HL-60 (cell line): ENCODE measurements around the gene KLHL25.

Experiments used
- GABPA ChIP-seq: IDR thresholded peaks from 2 replicates; pipeline ENCODE4 v1.6.1; 2012; ENCODE audit warnings: low read depth
- POLR2AphosphoS5 ChIP-seq: IDR thresholded peaks from 2 replicates; pipeline ENCODE4 v1.6.1; 2012; ENCODE audit warnings: low read depth
- SPI1 ChIP-seq: IDR thresholded peaks from 2 replicates; pipeline ENCODE4 v1.6.1; 2012; ENCODE audit warnings: low read depth, mild to moderate bottlenecking, borderline replicate concordance
- TF ChIP-seq, protein P1 (sequence below): IDR thresholded peaks from one replicate; pipeline ENCODE4 v1.5.1; 2011; ENCODE audit warnings: low read length, control low read depth, inconsistent platforms; ENCODE audit not compliant: insufficient read depth
- TF ChIP-seq, protein P2 (sequence below): IDR thresholded peaks from 2 replicates; pipeline ENCODE4 v1.6.1; 2012; ENCODE audit warnings: low read depth; ENCODE audit not compliant: insufficient replicate concordance

DNA sequence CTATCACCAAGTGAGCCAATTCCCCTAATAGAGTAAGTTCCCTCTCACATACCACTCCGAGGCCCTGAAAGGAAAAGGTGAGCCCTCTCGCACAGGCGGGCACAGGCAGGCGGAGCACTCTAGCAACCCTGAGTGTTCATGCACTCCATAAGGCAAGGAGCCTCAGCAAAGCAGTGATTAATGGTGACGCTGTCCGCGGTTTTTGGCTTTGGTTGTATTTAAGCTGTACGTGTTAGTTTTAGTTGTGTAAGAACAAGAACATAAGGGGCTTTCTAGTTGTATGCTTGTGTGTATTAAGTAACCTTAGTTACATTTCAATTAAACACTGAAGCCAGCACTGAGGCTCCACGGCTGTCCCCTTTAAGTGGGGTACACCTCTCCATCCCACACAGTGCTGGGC, 33.1 kb downstream of the KLHL25 start:
- TF ChIP-seq, protein P1, sequence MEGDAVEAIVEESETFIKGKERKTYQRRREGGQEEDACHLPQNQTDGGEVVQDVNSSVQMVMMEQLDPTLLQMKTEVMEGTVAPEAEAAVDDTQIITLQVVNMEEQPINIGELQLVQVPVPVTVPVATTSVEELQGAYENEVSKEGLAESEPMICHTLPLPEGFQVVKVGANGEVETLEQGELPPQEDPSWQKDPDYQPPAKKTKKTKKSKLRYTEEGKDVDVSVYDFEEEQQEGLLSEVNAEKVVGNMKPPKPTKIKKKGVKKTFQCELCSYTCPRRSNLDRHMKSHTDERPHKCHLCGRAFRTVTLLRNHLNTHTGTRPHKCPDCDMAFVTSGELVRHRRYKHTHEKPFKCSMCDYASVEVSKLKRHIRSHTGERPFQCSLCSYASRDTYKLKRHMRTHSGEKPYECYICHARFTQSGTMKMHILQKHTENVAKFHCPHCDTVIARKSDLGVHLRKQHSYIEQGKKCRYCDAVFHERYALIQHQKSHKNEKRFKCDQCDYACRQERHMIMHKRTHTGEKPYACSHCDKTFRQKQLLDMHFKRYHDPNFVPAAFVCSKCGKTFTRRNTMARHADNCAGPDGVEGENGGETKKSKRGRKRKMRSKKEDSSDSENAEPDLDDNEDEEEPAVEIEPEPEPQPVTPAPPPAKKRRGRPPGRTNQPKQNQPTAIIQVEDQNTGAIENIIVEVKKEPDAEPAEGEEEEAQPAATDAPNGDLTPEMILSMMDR = no peak
- TF ChIP-seq, protein P2, sequence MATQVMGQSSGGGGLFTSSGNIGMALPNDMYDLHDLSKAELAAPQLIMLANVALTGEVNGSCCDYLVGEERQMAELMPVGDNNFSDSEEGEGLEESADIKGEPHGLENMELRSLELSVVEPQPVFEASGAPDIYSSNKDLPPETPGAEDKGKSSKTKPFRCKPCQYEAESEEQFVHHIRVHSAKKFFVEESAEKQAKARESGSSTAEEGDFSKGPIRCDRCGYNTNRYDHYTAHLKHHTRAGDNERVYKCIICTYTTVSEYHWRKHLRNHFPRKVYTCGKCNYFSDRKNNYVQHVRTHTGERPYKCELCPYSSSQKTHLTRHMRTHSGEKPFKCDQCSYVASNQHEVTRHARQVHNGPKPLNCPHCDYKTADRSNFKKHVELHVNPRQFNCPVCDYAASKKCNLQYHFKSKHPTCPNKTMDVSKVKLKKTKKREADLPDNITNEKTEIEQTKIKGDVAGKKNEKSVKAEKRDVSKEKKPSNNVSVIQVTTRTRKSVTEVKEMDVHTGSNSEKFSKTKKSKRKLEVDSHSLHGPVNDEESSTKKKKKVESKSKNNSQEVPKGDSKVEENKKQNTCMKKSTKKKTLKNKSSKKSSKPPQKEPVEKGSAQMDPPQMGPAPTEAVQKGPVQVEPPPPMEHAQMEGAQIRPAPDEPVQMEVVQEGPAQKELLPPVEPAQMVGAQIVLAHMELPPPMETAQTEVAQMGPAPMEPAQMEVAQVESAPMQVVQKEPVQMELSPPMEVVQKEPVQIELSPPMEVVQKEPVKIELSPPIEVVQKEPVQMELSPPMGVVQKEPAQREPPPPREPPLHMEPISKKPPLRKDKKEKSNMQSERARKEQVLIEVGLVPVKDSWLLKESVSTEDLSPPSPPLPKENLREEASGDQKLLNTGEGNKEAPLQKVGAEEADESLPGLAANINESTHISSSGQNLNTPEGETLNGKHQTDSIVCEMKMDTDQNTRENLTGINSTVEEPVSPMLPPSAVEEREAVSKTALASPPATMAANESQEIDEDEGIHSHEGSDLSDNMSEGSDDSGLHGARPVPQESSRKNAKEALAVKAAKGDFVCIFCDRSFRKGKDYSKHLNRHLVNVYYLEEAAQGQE = no peak
- no peak for TF ChIP-seq GABPA
- no peak for TF ChIP-seq POLR2AphosphoS5
- TF ChIP-seq SPI1 = no peak
